Neural cell (in vitro differentiated cells): ENCODE measurements around the gene EBF3. TPM values are rescaled to one million over a fixed set of nuclear protein-coding genes. Genes with fewer than 3 reads are reported as not detected.
"Not testable (repeated sequence)": the region's sequence is repeated elsewhere in the genome, so short reads cannot be mapped to it uniquely, and the experiment has no call there.

ENCODE experiments used
- H2AFZ ChIP-seq: fragments of 200-600, 300-800 bp; sonication (generic), shearing (Covaris generic); 2 replicates; pipeline ENCODE4 v1.6.0; 2014; ENCODE audit warnings: low read depth, mild to moderate bottlenecking, antibody characterized with exemption, low read length, moderate library complexity
- H3F3A ChIP-seq: fragments of 200-600 bp; shearing (Covaris generic); 2 replicates; pipeline ENCODE4 v1.6.1; 2016; ENCODE audit warnings: mild to moderate bottlenecking, moderate library complexity, mixed read lengths, antibody characterized with exemption, low read length; ENCODE audit not compliant: insufficient read depth, poor library complexity, severe bottlenecking
- H3K27ac ChIP-seq: fragments of 200-600, 300-800 bp; sonication (generic), shearing (Covaris generic); 2 replicates; pipeline ENCODE4 v1.5.1; 2014; ENCODE audit warnings: mild to moderate bottlenecking, low read length, moderate library complexity
- H3K27me3 ChIP-seq: fragments of 300-800, 200-600 bp; sonication (generic), shearing (Covaris generic); 2 replicates; pipeline ENCODE4 v1.6.0; 2014; ENCODE audit warnings: mild to moderate bottlenecking, low read depth, low read length, moderate library complexity; ENCODE audit not compliant: insufficient read depth
- H3K36me3 ChIP-seq: fragments of 300-800, 200-600 bp; sonication (generic), shearing (Covaris generic); 2 replicates; pipeline ENCODE4 v1.5.1; 2014; ENCODE audit warnings: mild to moderate bottlenecking, antibody characterized with exemption, low read length, moderate library complexity; ENCODE audit not compliant: insufficient read depth
- H3K4me2 ChIP-seq: fragments of 300-800, 200-600 bp; sonication (generic), shearing (Covaris generic); 2 replicates; pipeline ENCODE4 v1.6.0; 2014; ENCODE audit warnings: mild to moderate bottlenecking, low read length
- H3K4me3 ChIP-seq: fragments of 300-800, 200-600 bp; sonication (generic), shearing (Covaris generic); 2 replicates; pipeline ENCODE4 v1.5.1; 2014; ENCODE audit warnings: mild to moderate bottlenecking, low read length, moderate library complexity
- H3K79me2 ChIP-seq: fragments of 200-600 bp; shearing (Covaris generic); replicated peaks from 2 replicates; pipeline ENCODE4 v1.6.0; 2014; ENCODE audit warnings: mild to moderate bottlenecking, low read length, moderate library complexity; ENCODE audit not compliant: insufficient read depth
- H3K9ac ChIP-seq: fragments of 300-800, 200-600 bp; sonication (generic), shearing (Covaris generic); 2 replicates; pipeline ENCODE4 v1.6.1; 2016; ENCODE audit warnings: mild to moderate bottlenecking, low read length, mixed read lengths
- H3K9me2 ChIP-seq: fragments of 200-600 bp; shearing (Covaris generic); 2 replicates; pipeline ENCODE4 v1.6.1; 2016; ENCODE audit warnings: mild to moderate bottlenecking, low read length, mixed read lengths; ENCODE audit not compliant: insufficient read depth
- H3K9me3 ChIP-seq: fragments of 200-600, 300-800 bp; sonication (generic), shearing (Covaris generic); 2 replicates; pipeline ENCODE4 v1.6.1; 2016; ENCODE audit warnings: mild to moderate bottlenecking, mixed run types, low read length, moderate library complexity, mixed read lengths
- H4K20me1 ChIP-seq: fragments of 200-600 bp; shearing (Covaris generic); 2 replicates; pipeline ENCODE4 v1.6.1; 2016; ENCODE audit warnings: mild to moderate bottlenecking, mixed run types; ENCODE audit not compliant: insufficient read depth
- CTCF ChIP-seq: fragments of 450-650 bp; IDR thresholded peaks from 2 replicates; pipeline ENCODE4 v1.5.1; 2014; ENCODE audit warnings: antibody characterized with exemption, mild to moderate bottlenecking, moderate library complexity; ENCODE audit not compliant: poor library complexity, severe bottlenecking
- EP300 ChIP-seq: fragments of 450-650 bp; conservative IDR thresholded peaks from 2 replicates; pipeline ENCODE4 v1.6.1; 2014; ENCODE audit warnings: antibody characterized with exemption, mild to moderate bottlenecking, moderate library complexity; ENCODE audit not compliant: poor library complexity, severe bottlenecking
- EZH2 ChIP-seq: fragments of 200-600, 300-800 bp; shearing (Covaris generic), sonication (generic); IDR thresholded peaks from 2 replicates; pipeline ENCODE4 v1.6.1; 2014; ENCODE audit warnings: antibody characterized with exemption, low read length, borderline replicate concordance, mild to moderate bottlenecking; ENCODE audit not compliant: insufficient read depth, poor library complexity, severe bottlenecking
- MXI1 ChIP-seq: fragments of 450-650 bp; conservative IDR thresholded peaks from 2 replicates; pipeline ENCODE4 v1.6.1; 2014; ENCODE audit warnings: antibody characterized with exemption, mild to moderate bottlenecking; ENCODE audit not compliant: poor library complexity, severe bottlenecking
- POLR2AphosphoS5 ChIP-seq: IDR thresholded peaks from 2 replicates; pipeline ENCODE4 v1.6.1; 2012
- RAD21 ChIP-seq: fragments of 450-650 bp; conservative IDR thresholded peaks from 2 replicates; pipeline ENCODE4 v1.6.1; 2014; ENCODE audit warnings: antibody characterized with exemption, mild to moderate bottlenecking, moderate library complexity
- REST ChIP-seq: IDR thresholded peaks from 2 replicates; pipeline ENCODE4 v1.6.1; 2012; ENCODE audit warnings: borderline replicate concordance
- SMC3 ChIP-seq: fragments of 450-650 bp; conservative IDR thresholded peaks from 2 replicates; pipeline ENCODE4 v1.6.1; 2014; ENCODE audit warnings: antibody characterized with exemption, mild to moderate bottlenecking, moderate library complexity; ENCODE audit not compliant: poor library complexity
- TAF1 ChIP-seq: IDR thresholded peaks from 2 replicates; pipeline ENCODE4 v1.6.1; 2012; ENCODE audit warnings: low read depth
- polyA plus RNA-seq: library from polyadenylated mRNA; depleted of rRNA; stranded (reverse); fragments of >200 nt; gene quantifications from 2 replicates; pipeline ENCODE4 v1.2.3, GENCODE V29; 2014

EBF3 gene
- polyA plus RNA-seq, 1 donor from 2014 or later = 0.38 TPM

GRCh38 chr10:129921065-129921670 lies 42.9 kb downstream of the EBF3 start:
- Histone ChIP-seq H3K27me3 (no peaks in the 10 kb centered on the region), H3K27ac (no peak overlapping the region), H3K9ac (no peak overlapping the region), H3K36me3 (no peaks in the 10 kb centered on the region), H2AFZ (no peak overlapping the region), H4K20me1 (no peaks in the 10 kb centered on the region), H3K4me3 (no peak overlapping the region), H3K9me3 (no peaks in the 10 kb centered on the region), H3F3A (no peaks in the 10 kb centered on the region), H3K4me2 (no peak overlapping the region), H3K9me2 (no peaks in the 10 kb centered on the region), H3K79me2 (no peaks in the 10 kb centered on the region)
- TF ChIP-seq CTCF = no peak
- TF ChIP-seq EP300 = no peak
- TF ChIP-seq REST = no peak
- TF ChIP-seq EZH2 = no peak
- TF ChIP-seq TAF1 = no peak
- TF ChIP-seq SMC3 = no peak

- not testable (repeated sequence) for H3K4me3 ChIP-seq, H3K9me3 ChIP-seq, H3K9ac ChIP-seq, H3K79me2 ChIP-seq, H3F3A ChIP-seq, H3K27ac ChIP-seq, H3K27me3 ChIP-seq, H3K4me2 ChIP-seq, H3K9me2 ChIP-seq, H2AFZ ChIP-seq, H4K20me1 ChIP-seq, H3K36me3 ChIP-seq
These were observed 43.9 kb downstream of the EBF3 start for GRCh38 chr10:129920187-129920586.

GRCh38 chr10:129919358-129919757 lies 44.7 kb downstream of the EBF3 start:
- no peaks in the 10 kb centered on the region for H3K79me2 ChIP-seq
- H3K4me3 ChIP-seq = no peak overlapping the region
- H3K27ac ChIP-seq = no peak overlapping the region
- H4K20me1 ChIP-seq = no peaks in the 10 kb centered on the region
- TF ChIP-seq MXI1 (no peak), POLR2AphosphoS5 (no peak), RAD21 (no peak), CTCF (no peak), SMC3 (no peak), EZH2 (no peak), EP300 (no peak), REST (no peak), TAF1 (no peak)
- no peaks in the 10 kb centered on the region for H3K27me3 ChIP-seq
- H3K9me3 ChIP-seq = no peaks in the 10 kb centered on the region
- no peak overlapping the region for H3K4me2 ChIP-seq
- no peaks in the 10 kb centered on the region for H3F3A ChIP-seq
- H3K9ac ChIP-seq = no peak overlapping the region
- no peaks in the 10 kb centered on the region for H3K9me2 ChIP-seq
- H2AFZ ChIP-seq = no peak overlapping the region
- H3K36me3 ChIP-seq = no peaks in the 10 kb centered on the region
